Esophagus (tissue), 2 donors: ENCODE results near the gene PRADC1. TPM values are rescaled to one million over a fixed set of nuclear protein-coding genes. Genes with fewer than 3 reads are reported as not detected.
A peak's percentile ranks its signal among the peaks of the same experiment; 100 is the strongest.

ENCODE experiments used
- H3K27ac ChIP-seq, 2 donors: one replicate each; pipeline ENCODE4 v1.5.1; 2013; ENCODE audit warnings: low read depth in 2 of 2, mild to moderate bottlenecking in 2 of 2, inconsistent platforms in 1 of 2, low read length in 1 of 2, moderate library complexity in 1 of 2
- H3K27me3 ChIP-seq, 2 donors: one replicate each; pipeline ENCODE4 v1.6.1; 2013; ENCODE audit warnings: low read length in 2 of 2, control low read depth in 1 of 2, mild to moderate bottlenecking in 1 of 2; ENCODE audit not compliant: insufficient read depth in 2 of 2, control insufficient read depth in 1 of 2
- H3K36me3 ChIP-seq, 2 donors: one replicate each; pipeline ENCODE4 v1.6.1; 2013; ENCODE audit warnings: low read length in 1 of 2; ENCODE audit not compliant: control insufficient read depth in 2 of 2, insufficient read depth in 2 of 2
- H3K4me1 ChIP-seq, 2 donors: one replicate each; pipeline ENCODE4 v1.6.1; 2013; ENCODE audit warnings: low read length in 1 of 2; ENCODE audit not compliant: control insufficient read depth in 2 of 2, insufficient read depth in 2 of 2
- H3K4me3 ChIP-seq, 2 donors: one replicate each; pipeline ENCODE4 v1.5.1; 2013; ENCODE audit warnings: low read length in 2 of 2, mild to moderate bottlenecking in 2 of 2, low read depth in 1 of 2, moderate library complexity in 1 of 2
- H3K9me3 ChIP-seq, 2 donors: one replicate each; pipeline ENCODE4 v1.6.1; 2013; ENCODE audit warnings: mild to moderate bottlenecking in 2 of 2, low read depth in 1 of 2, low read length in 1 of 2, moderate library complexity in 1 of 2; ENCODE audit not compliant: control insufficient read depth in 2 of 2, insufficient read depth in 1 of 2
- WGBS, 2 donors: extraction: QIAGEN DNeasy Blood & Tissue Kit; methylation state at CpG; one replicate each; pipeline ENCODE4 v1.1.7; 2013; 5-methylcytosine and 5-hydroxymethylcytosine counted together
- polyA plus RNA-seq, 2 donors: library from polyadenylated mRNA; stranded (reverse); fragments of 200-250 nt; gene quantifications; one replicate each; pipeline ENCODE4 v1.2.3, GENCODE V29; 2013
- donor health status: healthy with polysubstance abuse.
- donor health status: Bipolar disorder and iron deficiency.

PRADC1 gene
- polyA plus RNA-seq, 2 donors: 21.4 to 22.5 TPM

DNA sequence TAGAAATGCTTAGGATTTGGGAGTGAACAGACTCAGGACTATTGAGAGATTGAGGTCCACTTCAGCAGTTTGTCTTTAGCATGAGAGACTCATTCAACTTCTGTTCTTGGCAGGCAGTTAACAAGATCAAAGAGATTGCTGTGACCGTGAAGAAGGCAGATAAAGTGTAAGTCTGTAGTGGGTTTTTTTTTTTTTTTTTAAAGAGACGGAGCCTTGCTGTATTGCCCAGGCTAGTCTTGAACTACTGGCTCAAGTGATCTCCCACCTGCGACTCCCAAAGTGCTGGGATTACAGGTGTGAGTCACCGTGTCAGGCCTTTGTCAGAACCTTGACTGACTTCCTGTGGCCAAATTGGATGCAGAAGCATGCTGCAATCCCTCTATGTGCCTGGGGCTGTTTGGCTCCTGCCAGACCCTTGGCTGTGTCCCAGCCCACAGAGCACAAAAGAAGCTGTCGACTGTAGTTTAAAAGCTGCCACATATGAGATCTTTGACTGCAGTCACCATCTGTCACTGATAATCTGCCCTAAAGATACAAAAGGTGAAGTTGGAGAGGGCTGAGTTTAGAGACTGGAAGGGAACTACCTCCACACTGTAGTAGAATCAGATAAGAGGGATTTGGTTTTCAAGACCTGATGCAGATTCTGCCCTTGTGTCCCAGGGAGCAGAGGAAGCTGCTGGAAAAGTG, 11.0 kb upstream of the PRADC1 start:
- Histone ChIP-seq H3K4me1 (peaks cover 0 to 2% of the 10 kb centered on the region in 2 donors), H3K4me3 (no peak overlapping the region), H3K27me3 (no peaks in the 10 kb centered on the region), H3K36me3 (peaks cover 23 to 27% of the 10 kb centered on the region in 2 donors), H3K9me3 (no peaks in the 10 kb centered on the region), H3K27ac (no peak overlapping the region)
- 33 to 51% methylated on average over 5 of the region's 5 CpGs for WGBS, 2 donors

DNA sequence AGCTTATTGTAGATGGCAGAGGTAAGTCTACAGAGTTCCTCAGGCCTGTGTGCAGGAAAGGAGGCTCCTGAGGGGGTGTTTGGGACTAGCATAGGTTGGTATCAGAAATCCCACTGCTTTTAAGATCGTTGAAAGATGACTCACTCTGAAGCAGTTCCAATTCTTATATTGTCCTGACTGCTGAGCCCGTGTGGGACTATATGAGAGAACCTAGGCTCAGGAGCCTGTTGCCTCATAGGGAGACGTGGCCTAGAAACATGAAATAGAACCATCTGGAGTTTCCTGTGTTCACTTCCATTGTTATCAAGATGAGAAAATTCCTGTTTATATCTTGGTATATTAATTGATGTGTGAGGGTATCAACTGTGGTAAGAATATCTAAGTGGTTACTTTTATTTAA, 6.7 kb upstream of the PRADC1 start:
- Histone ChIP-seq H3K4me1 (peaks cover 2 to 4% of the 10 kb centered on the region in 2 donors), H3K4me3 (no peak overlapping the region), H3K36me3 (peaks cover 9 to 12% of the 10 kb centered on the region in 2 donors), H3K27ac (no peak overlapping the region), H3K27me3 (no peaks in the 10 kb centered on the region), H3K9me3 (no peaks in the 10 kb centered on the region)
- 35 to 51% methylated on average over 3 of the region's 3 CpGs for WGBS, 2 donors

DNA sequence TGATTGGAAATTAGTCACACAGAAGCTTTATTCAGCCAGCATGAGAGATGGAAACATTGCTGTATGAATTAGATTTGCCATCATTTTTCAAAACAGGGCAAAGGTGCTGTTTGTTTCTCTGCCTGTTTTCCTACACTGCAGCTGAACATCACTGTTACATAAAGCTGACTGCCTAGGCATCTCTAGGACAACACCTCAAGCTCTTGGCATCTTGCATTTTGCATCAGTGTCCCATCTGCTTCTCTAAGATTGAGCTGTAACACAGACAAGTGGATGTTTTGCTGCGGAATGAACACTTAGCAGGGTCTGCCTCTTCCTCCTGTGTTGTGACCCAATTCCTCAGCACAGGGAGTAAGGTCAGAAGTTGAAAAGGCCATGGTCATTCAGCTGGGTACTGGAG, 5.9 kb upstream of the PRADC1 start:
- Histone ChIP-seq H3K27ac (no peak overlapping the region), H3K4me1 (peaks cover 0 to 4% of the 10 kb centered on the region in 2 donors), H3K9me3 (no peaks in the 10 kb centered on the region), H3K4me3 (no peak overlapping the region), H3K27me3 (no peaks in the 10 kb centered on the region), H3K36me3 (peaks cover 7 to 9% of the 10 kb centered on the region in 2 donors)
- WGBS, 2 donors: 84 to 92% methylated on average over 1 of the region's 1 CpG

DNA sequence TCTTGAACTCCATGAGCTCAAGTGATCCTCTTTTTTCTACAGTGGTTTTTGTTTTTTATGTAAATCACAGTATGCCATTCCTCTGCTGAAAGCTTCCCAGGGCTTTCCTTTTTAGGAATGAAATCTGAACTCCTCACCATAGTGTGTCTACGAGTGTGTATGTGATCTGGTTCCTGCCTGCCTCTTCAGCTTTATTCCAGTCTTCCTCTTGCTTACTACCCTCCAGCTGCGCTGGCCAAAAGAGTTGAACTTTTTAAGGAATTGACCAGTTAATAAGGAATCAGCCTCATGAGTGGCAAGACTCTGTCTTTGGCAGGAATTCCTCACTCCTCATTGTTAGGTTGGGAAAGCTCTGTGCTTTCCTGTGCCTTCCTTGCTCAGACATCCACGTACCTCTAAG, 5.1 kb upstream of the PRADC1 start:
- no peak overlapping the region for H3K27ac ChIP-seq
- H3K4me3 ChIP-seq: no peak overlapping the region
- no peaks in the 10 kb centered on the region for H3K27me3 ChIP-seq
- no peaks in the 10 kb centered on the region for H3K9me3 ChIP-seq
- peaks cover 7 to 9% of the 10 kb centered on the region in 2 donors for H3K36me3 ChIP-seq
- H3K4me1 ChIP-seq: peaks cover 0 to 4% of the 10 kb centered on the region in 2 donors
- 74 to 83% methylated on average over 3 of the region's 3 CpGs for WGBS, 2 donors

DNA sequence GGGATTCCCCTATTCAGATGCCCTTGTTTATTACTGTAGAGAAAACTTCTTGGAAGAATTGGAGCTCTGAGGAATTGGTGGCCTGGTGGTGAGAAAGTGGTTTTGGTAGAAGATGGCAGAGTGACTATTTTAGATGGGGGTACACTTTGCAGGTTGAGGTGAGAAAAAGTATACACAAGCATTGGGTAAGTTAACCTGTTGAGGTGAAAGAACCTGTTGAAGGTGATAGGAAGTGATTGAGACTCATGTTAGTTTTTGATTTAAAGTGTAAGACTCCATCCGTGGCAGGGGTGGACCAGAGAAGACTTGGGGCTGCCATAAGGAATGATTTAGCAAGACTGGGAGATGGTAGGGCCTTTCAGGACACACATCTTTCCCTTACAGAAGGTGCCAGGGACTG, 4.1 kb upstream of the PRADC1 start:
- Histone ChIP-seq H3K27me3 (no peaks in the 10 kb centered on the region), H3K27ac (no peak overlapping the region), H3K9me3 (no peaks in the 10 kb centered on the region), H3K4me3 (no peak overlapping the region), H3K36me3 (peaks cover 6 to 7% of the 10 kb centered on the region in 2 donors), H3K4me1 (peaks cover 0 to 6% of the 10 kb centered on the region in 2 donors)
- WGBS, 2 donors: 48 to 56% methylated on average over 1 of the region's 1 CpG

DNA sequence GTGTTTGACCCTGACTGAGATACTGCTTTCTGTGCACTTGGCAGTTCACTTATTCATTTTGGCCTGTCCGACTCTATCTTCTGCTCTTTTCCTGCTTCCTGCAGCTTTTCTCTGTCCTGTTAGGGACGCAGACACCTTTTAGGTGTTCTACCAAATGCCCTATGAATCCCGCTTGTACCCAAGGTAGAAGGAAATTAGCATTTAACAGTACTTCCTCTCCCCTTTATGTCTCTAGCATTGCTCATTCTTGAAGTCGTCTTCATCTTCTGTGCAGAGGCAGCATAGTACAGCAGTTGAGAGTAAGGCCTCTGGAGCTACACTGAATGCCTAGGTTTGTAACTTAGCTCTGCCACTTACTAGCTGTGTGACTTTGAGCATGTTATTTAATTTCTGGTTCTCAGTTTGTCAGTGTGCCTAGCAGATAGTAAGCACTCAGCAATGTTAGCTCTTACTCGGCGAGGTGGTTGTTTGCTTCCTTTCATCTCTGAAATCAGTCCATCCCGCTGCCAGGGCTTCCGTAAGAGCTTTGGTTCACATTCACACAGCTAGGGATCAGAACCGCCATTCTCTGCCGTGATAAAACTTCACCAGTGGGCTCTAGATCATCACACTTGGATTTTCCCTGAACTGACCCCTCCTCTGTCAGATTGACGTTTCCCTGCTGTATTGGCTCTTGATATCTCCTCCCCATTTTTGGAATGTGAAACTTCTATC, 2.4 kb upstream of the PRADC1 start:
- Histone ChIP-seq H3K9me3 (no peaks in the 10 kb centered on the region), H3K27ac (no peak overlapping the region), H3K27me3 (no peaks in the 10 kb centered on the region), H3K4me1 (peaks cover 0 to 6% of the 10 kb centered on the region in 2 donors), H3K36me3 (peaks cover 6 to 7% of the 10 kb centered on the region in 2 donors), H3K4me3 (peak overlapping the region; percentile 70 to 85)
- 56 to 58% methylated on average over 11 of the region's 11 CpGs for WGBS, 2 donors

DNA sequence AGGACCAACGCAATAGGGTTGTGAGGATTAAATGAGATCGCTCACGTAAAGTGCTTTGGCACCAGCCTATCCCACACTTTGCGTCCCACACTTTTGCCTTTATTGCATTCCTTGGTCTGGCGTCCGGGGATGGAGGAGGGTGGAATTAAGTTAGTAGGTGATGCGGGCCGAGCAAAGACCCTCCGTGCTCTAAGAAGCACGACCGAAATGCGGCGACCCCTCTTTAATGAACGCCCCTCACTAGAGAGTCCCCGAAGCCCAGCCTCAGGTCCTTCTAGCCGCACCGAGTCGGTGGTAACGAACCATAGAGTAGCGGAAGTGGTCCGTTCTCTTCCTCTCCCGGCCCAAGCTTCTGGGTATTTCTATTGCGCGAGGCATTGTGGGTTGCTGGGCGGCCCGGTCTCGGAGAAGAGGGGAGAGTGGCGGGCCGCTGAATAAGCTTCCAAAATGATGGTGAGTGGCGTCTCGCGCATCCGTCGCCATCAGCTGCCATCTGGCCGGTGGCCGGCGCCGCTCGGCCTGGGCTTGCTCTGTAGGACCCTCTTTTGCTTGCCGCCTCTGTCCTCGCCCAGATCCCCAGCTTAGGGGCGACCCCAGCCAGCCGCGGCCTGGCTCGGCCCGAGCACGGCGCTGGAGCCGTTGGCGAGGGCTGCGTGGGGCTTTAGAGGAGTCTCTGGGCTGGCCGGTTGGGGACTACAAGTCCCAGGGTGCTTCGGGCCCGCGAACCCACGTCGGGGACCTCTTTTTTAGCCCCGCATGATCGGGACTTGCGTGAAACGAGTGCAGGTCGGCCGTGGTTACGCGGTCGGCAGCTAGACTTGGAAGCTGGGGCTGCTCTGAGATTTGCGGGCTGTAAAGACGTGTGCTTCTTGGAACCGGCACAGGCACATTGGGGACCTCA, 1.1 kb upstream of the PRADC1 start, which contains the start of gene CCT7:
TSS of gene CCT7 (plus strand) at position 377 of the 901 bp plus-strand sequence. CDS start at position 448, 71 bp downstream.
- no peaks in the 10 kb centered on the region for H3K9me3 ChIP-seq
- H3K4me3 ChIP-seq: peak within 1 kb of the TSS; percentile 70 to 85
- H3K27me3 ChIP-seq: no peaks in the 10 kb centered on the region
- peaks cover 4% of the 10 kb centered on the region in 2 donors for H3K36me3 ChIP-seq
- WGBS, 2 donors: 0% methylated on average over 65 to 69 of the region's 69 CpGs
- H3K4me1 ChIP-seq: peaks cover 0 to 6% of the 10 kb centered on the region in 2 donors
- peak within 1 kb of the TSS; percentile 83 to 86 for H3K27ac ChIP-seq

DNA sequence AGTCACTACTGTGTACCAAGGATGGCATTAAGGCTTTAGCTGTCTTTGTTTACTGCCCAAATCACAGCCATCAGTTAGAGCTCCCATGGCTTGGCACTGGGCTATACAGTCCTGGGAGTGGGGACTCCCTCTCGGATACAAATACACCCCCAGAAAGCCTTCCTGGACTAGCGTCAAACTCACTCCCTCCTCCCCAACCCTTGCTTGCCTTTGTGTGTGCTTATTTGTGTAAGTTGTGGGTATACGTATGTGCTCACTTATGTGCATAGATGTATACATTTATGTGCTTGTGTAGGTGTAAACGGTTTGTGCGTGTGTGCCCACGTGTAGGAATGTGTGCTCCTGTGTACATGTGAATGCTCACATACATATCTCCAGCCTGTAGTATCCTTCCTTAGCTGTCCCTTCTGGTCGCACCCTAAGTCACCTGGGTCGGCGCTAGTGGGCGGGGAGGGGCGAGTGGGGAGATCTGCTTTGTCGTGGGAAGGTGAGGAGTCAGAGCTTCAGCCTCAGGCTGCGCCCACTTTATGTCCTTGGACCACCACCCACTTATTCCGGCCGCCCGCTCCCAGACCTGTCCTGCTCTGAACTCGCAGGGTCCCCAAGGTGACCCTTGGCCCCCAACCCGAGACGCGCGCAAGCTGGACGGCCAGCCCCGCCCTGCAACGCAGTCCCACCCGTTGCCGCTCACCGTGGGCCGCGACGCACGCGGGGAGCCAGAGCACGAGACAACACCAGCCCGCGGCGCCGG, 461 bp downstream of the PRADC1 start:
- WGBS, 2 donors: 1% methylated on average over 35 to 37 of the region's 37 CpGs
- H3K9me3 ChIP-seq: no peaks in the 10 kb centered on the region
- H3K4me3 ChIP-seq: peak overlapping the region; percentile 69 to 85
- H3K4me1 ChIP-seq: peaks cover 0 to 6% of the 10 kb centered on the region in 2 donors
- H3K36me3 ChIP-seq: peaks cover 0 to 6% of the 10 kb centered on the region in 2 donors
- peak overlapping the region; percentile 58 to 72 for H3K27ac ChIP-seq
- H3K27me3 ChIP-seq: no peaks in the 10 kb centered on the region

DNA sequence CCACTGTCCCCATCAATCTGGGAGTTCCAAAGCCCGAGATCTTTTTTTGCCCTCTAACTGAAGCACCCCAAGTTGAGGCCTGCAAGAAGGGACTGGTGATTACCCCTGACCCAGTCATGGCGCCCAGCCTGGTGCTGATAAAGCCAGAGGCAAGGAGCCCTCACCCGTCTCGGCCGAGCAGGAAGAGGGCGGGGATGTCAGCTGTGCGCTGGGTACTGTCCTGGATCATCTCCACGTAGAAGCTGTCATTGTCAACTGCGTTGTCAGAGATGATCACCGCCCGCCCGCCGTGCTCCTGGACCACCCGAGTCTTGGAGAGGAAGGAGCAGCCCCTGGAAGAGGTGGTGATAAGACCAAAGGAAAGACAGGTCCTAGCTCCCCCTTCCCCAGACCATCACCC, 4.4 kb downstream of the PRADC1 start:
- peaks cover 0 to 2% of the 10 kb centered on the region in 2 donors for H3K4me1 ChIP-seq
- no peak overlapping the region for H3K4me3 ChIP-seq
- H3K27ac ChIP-seq: no peak overlapping the region
- peaks cover 10 to 27% of the 10 kb centered on the region in 2 donors for H3K36me3 ChIP-seq
- H3K27me3 ChIP-seq: no peaks in the 10 kb centered on the region
- 84% methylated on average over 14 of the region's 14 CpGs for WGBS, 2 donors
- no peaks in the 10 kb centered on the region for H3K9me3 ChIP-seq
